ENCODE results near the gene DPPA5. TPM values are rescaled to one million over a fixed set of nuclear protein-coding genes. Genes with fewer than 3 reads are reported as not detected.
"Not testable (repeated sequence)": the region's sequence is repeated elsewhere in the genome, so short reads cannot be mapped to it uniquely, and the experiment has no call there.

DPPA5 gene
- polyA plus RNA-seq, 1 donor from 2014 or later, result not detected

DNA sequence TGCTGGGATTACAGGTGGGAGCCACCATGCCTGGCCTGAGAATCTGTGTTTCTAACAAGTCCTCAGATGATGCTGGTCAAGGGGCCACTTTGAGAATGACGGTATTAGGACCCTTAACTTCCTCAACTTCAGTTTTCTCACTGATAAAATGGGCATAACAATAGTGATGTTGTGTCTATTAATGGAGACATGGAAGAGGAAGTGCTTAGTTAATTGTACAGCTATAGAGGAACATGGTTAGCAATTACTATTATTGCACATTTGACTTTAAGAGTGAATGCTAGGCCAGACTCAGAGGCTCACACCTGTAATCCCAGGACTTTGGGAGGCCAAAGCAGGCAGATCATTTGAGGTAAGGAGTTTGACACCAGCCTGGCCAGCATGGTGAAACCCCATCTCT lies 12.7 kb downstream of the DPPA5 start:
- Mint-ChIP-seq H3K27ac (no peak overlapping the region), H3K4me1 (no peaks in the 10 kb centered on the region), H3K36me3 (no peaks in the 10 kb centered on the region), H3K9me3 (no peaks in the 10 kb centered on the region), H3K4me3 (no peak overlapping the region), H3K27me3 (peaks cover 2% of the 10 kb centered on the region)

DNA sequence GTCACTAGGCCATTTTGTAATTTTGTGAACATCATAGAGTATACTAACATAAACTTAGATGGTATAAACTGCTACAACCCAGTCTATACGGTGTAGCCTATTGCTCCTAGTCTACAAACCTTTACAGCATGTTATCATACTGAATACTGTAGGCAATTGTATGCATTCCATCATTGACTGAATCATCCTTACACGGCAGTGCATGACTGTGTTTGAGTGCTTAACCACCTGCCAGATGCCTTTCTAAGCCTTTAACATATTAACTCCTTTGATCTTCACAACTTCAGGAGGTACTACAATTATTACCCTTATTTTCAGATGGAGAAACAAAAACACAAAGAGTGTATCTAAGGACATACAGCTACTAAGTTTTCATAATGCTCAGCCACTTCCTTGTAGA lies 14.0 kb downstream of the DPPA5 start:
- no peak overlapping the region for H3K27ac Mint-ChIP-seq
- no peaks in the 10 kb centered on the region for H3K36me3 Mint-ChIP-seq
- no peaks in the 10 kb centered on the region for H3K9me3 Mint-ChIP-seq
- no peaks in the 10 kb centered on the region for H3K4me1 Mint-ChIP-seq
- no peaks in the 10 kb centered on the region for H3K27me3 Mint-ChIP-seq
- H3K4me3 Mint-ChIP-seq, result no peak overlapping the region

DNA sequence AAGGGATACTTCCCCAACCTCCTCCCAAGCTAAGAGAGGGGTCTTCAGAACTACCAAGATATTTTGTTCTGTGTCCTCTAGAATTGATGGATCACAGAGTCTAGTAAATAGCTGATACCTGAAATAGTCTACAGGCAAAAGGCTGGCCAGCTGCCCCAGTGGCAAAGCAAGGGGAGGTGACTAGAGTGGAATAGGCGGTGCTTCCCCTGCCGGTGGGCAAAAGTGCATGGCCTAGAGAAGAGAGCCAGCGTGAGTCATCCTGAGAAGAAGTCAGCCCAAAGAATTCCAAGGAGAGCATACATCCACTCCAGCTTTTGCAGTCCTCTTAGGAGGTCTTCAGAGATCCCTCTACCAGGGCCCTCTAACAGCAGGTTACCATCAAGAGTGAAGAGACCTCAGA lies 14.7 kb downstream of the DPPA5 start:
- Mint-ChIP-seq H3K4me1 (no peaks in the 10 kb centered on the region), H3K4me3 (no peak overlapping the region), H3K27me3 (no peaks in the 10 kb centered on the region), H3K9me3 (no peaks in the 10 kb centered on the region), H3K36me3 (no peaks in the 10 kb centered on the region), H3K27ac (no peak overlapping the region)

DNA sequence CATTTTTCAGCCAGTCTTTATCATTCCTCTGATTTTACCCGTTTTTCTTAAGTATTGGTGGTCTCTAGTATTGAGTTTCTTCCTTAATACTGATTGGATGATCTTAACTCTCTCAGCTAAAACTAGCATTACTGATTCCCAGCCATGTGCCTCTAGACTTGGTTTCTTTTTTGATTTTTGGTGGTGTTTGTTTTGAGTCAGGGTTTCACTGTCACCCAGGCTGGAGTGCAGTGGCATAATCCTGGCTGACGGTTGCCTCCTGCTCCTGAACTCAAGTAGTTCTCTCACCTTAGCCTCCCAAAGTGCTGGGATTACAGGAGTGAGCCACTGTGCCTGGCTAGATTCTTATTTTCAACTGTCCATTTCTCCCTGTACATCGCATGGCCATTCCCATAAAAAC lies 24.9 kb downstream of the DPPA5 start:
- Mint-ChIP-seq H3K4me1 (peaks cover 3 to 6% (median 4%) of the 10 kb centered on the region in 3 donors), H3K9me3 (no peaks in the 10 kb centered on the region), H3K4me3 (no peak overlapping the region), H3K36me3 (no peaks in the 10 kb centered on the region), H3K27me3 (peaks cover 10% of the 10 kb centered on the region), H3K27ac (no peak overlapping the region)

DNA sequence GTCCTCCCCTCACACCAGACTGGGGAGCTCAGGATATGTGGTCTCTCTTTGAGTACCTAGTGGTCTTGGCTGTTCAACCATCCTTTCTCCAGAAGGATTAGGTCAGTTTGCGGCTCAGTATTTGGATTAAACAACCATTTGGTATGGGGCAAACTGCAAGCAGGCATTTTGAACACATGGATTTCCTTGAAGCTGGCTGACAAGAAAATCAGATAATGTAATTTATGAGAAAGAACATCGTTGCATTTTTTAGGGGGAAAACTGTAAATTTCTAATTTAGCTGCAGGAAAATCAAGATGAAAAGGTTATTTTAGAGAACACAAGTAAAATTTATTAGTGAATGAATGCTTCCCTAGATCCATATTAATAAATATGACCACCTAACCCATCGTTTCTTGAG lies 25.3 kb downstream of the DPPA5 start:
- Mint-ChIP-seq H3K27me3 (peaks cover 10% of the 10 kb centered on the region), H3K4me3 (no peak overlapping the region)

DNA sequence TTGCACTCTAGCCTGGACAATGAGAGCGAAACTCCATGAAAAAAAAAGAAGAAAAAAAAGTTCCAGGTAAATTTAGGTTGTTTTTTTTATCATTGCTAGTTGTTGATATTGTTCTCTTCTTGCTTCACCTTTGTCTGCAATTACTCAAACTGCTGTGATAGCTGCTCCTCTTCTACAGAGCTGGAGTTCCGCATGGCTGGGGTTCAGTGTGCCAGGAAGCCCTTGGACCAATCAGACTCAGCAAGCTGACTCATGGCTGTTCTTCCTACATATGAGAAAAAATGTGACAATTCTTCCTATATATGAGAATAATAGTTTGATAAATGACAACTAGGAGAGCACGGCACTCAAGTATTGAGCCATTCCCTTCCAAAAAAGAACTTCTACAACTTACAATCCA lies 28.4 kb downstream of the DPPA5 start:
- no peak overlapping the region for H3K27ac Mint-ChIP-seq
- peaks cover 10% of the 10 kb centered on the region for H3K27me3 Mint-ChIP-seq
- peaks cover 2% of the 10 kb centered on the region for H3K36me3 Mint-ChIP-seq
- peaks cover 3 to 6% (median 4%) of the 10 kb centered on the region in 3 donors for H3K4me1 Mint-ChIP-seq
- H3K4me3 Mint-ChIP-seq, result no peak overlapping the region
- no peaks in the 10 kb centered on the region for H3K9me3 Mint-ChIP-seq

More for the DNA sequence above, 25.3 kb downstream of the DPPA5 start:
- Mint-ChIP-seq H3K36me3 (no peaks in the 10 kb centered on the region), H3K9me3 (no peaks in the 10 kb centered on the region), H3K27ac (no peak overlapping the region), H3K4me1 (peaks cover 3 to 6% (median 4%) of the 10 kb centered on the region in 3 donors)

DNA sequence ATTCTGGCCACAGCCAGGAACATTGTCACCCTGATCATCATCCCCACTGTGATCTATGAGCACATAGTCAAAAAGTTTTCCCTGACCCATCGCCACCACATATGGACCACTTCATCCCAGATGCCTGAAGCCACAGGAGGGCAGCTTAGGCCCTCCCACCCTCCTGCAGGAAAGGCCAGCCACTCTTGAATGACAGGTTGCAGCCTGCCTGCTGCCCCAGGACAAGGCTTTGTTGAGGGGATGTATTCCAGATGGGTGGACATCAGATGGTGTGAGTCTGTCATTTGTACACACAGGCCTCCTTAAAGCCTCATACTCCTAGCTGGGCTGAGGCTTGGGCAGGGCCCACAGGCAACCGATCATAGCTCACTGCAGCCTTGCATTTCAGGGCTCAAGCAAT lies 30.8 kb downstream of the DPPA5 start:
- Mint-ChIP-seq H3K36me3 (peaks cover 2% of the 10 kb centered on the region), H3K9me3 (peaks cover 0 to 2% (median under 1%) of the 10 kb centered on the region in 3 donors), H3K4me1 (peaks cover 3 to 6% (median 4%) of the 10 kb centered on the region in 3 donors)

DNA sequence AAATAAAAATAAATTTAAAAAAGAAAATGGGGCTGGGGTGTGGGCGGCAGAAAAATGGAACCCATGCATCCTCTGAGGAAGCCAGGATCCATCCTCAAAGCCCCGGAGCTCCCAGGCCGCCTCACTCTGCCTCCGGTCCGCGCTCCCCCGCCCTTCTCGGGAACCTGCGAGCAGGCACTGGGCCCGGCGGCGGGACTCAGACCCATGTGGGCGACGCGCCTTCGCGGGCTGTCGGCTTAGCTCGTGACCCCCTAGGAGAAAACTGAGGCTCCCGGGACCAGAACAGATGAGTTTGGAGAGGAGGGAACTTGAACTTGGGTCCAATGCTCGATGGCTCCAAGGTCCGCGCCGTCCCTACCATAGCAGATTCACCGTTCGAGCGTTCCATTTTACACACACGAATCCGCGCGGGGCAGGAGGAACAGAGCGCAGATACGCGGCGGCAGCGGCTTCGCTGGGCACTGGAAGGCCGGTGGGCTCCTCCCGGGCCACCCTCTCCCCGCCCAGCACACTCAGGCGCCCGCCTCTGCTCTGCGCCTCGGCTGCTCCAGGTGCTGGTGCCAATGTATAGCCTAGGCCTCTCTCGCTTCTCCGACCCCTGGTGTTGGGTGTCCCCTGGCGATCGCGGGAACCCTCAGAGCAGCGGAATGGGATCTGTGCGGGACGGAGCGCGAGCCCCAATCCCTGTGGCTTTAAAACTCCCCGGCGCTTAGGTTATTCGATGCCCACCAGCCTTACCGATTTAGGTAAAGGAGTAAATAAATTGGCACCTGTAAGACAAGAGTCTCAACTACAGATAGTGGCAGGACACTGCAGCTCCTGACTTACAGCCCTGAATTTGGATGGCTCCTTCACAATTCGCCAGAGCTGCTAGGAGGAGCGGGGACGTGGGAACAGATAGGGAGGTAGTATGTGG lies 39.2 kb downstream of the DPPA5 start:
- Mint-ChIP-seq H3K27ac (no peak overlapping the region), H3K36me3 (peaks cover 5% of the 10 kb centered on the region), H3K4me1 (peaks cover 2 to 6% (median 5%) of the 10 kb centered on the region in 3 donors), H3K27me3 (peaks cover 27% of the 10 kb centered on the region), H3K4me3 (peak overlapping the region in 3 of 4 donors; percentile 28 to 73 (median 43)), H3K9me3 (peaks cover 3 to 13% (median 12%) of the 10 kb centered on the region in 3 donors)

More for the DNA sequence above, 30.8 kb downstream of the DPPA5 start:
- H3K27me3 Mint-ChIP-seq, result peaks cover 4% of the 10 kb centered on the region
- peak overlapping the region in 1 of 3 donors; percentile 84 for H3K27ac Mint-ChIP-seq
- H3K4me3 Mint-ChIP-seq, result no peak overlapping the region

DNA sequence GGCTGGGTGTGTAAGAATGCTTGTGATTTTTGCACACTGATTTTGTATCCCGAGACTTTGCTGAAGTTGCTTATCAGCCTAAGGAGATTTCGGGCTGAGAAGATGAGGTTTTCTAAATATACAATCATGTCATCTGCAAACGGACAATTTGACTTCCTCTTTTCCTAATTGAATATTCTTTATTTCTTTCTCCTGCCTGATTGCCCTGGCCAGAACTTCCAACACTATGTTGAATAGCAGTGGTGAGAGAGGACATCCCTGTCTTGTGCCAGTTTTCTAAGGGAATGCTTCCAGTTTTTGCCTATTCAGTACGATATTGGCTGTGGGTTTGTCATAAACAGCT lies 43.6 kb downstream of the DPPA5 start:
- H3K27me3 Mint-ChIP-seq, result peaks cover 13% of the 10 kb centered on the region
- H3K4me1 Mint-ChIP-seq, result peaks cover 3 to 14% (median 8%) of the 10 kb centered on the region in 3 donors
- peak overlapping the region in 1 of 3 donors; percentile 6 for H3K27ac Mint-ChIP-seq
- H3K4me3 Mint-ChIP-seq, result peak overlapping the region; percentile 94 to 98 (median 97)
- not testable (repeated sequence) for H3K36me3 Mint-ChIP-seq, H3K9me3 Mint-ChIP-seq

DNA sequence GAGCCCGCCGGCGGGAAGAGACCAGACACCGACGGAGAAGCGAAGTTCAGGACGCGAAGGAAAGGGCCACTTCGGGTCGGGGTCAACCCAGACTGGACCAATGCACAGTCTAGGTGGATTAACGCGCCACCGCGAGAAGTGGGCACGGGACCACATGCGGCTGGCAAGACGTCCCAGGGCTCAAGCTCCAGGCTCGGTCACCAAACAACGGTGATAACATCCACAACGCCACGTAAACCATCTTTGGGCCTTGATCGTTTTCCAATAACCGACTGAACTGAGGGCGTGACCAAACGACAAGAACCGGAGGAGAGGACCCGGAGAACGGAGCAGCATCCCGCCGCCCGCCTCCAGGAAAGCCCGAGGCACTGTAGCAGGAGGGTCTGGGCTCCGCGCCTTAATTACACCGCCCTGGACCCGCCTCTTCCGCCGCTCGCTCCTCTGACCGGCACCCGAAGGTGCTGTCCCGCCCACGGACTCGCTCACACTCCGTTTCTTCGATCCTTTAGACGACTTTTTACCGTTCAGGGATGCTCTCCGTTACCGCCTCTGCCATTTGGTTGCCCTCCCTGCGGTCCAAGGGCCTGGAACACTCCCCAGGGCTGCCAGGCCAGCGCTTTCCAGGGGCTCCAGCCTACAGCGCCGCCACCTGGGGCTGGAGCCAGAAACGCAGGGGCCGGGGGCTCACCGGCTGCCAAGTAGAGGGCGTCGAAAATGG lies 44.1 kb downstream of the DPPA5 start:
- Mint-ChIP-seq H3K27me3 (peaks cover 10% of the 10 kb centered on the region), H3K27ac (peak overlapping the region in 1 of 3 donors; percentile 6), H3K36me3 (peaks cover 2% of the 10 kb centered on the region), H3K4me1 (peaks cover 3 to 14% (median 8%) of the 10 kb centered on the region in 3 donors), H3K9me3 (peaks cover 0 to 5% (median 0%) of the 10 kb centered on the region in 3 donors), H3K4me3 (peak overlapping the region; percentile 94 to 98 (median 97))

DNA sequence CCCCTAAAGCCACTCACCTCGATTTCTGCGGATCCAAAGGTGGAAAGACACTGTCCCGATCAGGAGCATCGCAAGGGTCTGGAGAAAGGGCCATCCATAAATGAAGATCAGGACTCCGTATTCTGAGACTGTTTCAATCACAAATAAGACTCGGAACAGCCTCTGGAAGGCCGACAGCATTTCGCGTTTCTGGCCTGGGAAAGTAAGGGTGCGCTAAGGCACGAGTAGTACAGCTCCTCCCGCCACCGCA lies 44.6 kb downstream of the DPPA5 start:
- Mint-ChIP-seq H3K36me3 (peaks cover 2% of the 10 kb centered on the region), H3K4me1 (peaks cover 3 to 14% (median 8%) of the 10 kb centered on the region in 3 donors), H3K9me3 (peaks cover 0 to 5% (median 0%) of the 10 kb centered on the region in 3 donors), H3K27ac (no peak overlapping the region), H3K4me3 (peak overlapping the region; percentile 94 to 98 (median 97)), H3K27me3 (peaks cover 10% of the 10 kb centered on the region)

DNA sequence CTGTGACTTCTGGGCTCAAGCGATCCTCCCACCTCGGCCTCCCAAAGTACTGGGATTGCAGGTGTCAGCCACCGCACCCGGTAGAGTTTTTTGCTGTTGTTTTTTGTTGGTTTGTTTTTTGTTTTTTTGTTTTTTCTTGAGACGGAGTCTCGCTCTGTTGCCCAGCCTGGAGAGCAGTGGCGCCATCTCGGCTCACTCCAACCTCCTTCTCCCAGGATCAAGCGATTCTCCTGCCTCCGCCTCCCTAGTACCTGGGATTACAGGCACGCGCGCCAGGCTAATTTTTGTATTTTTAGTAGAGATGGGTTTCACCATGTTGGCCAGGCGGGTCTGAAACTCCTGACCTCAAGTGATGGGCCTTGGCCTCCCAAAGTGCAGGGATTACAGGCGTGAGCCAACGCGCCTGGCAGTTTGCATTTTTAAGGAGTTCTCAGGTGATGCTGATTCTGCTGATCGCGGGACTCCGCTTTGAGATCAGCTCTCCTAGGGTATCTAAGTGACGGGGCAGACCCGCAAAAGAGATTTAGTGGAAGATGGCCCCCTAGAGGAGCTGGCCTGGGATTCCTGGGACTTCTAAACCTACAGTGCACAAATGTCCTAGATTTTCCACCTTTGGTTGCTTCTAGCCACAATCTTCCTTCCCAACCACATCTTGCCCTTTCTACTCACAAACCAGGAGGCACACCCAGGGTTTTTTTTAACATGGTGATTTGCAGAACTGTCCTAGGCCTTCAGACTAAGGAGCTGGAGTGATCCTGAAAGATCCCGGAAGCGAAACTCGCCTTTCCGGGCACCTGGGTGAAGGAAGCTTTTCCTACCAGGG lies 45.2 kb downstream of the DPPA5 start:
- Mint-ChIP-seq H3K4me1 (peaks cover 3 to 14% (median 8%) of the 10 kb centered on the region in 3 donors), H3K27ac (no peak overlapping the region), H3K36me3 (peaks cover 2% of the 10 kb centered on the region), H3K4me3 (peak overlapping the region; percentile 94 to 98 (median 97)), H3K9me3 (peaks cover 0 to 5% (median 0%) of the 10 kb centered on the region in 3 donors), H3K27me3 (peaks cover 8% of the 10 kb centered on the region)

DNA sequence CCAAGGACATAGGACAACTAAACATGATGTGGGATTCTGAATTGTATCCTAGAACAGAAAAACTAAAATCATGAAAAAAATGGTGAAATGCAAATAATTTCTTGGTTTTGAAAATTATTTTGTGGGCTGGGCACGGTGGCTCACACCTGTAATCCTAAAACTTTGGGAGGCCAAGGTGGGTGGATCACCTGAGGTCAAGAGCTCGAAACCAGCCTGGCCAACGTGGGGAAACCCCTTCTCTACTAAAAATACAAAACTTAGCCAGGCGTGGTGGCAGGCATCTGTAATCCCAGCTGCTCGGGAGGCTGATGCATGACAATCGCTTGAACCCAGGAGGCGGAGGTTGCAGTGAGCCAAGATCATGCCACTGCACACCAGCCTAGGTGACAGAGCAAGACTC lies 50.3 kb downstream of the DPPA5 start:
- not testable (repeated sequence) for H3K36me3 Mint-ChIP-seq, H3K9me3 Mint-ChIP-seq, H3K27me3 Mint-ChIP-seq, H3K27ac Mint-ChIP-seq
- Mint-ChIP-seq H3K4me1 (peaks cover 7 to 10% (median 8%) of the 10 kb centered on the region in 3 donors), H3K4me3 (peak overlapping the region in 1 of 4 donors; percentile 32)

Data from IgD-negative memory B cell (primary cell).